Lung (tissue), 12 donors: ENCODE measurements around the gene PSMG2. TPM values are rescaled to one million over a fixed set of nuclear protein-coding genes. Genes with fewer than 3 reads are reported as not detected.

Experiments
- ATAC-seq: fragments of 200-7000 bp; cut with Tn5 transposase; one replicate; pipeline ENCODE4 v1.9.1; 2020; ENCODE audit warnings: moderate number of reproducible peaks; ENCODE audit not compliant: insufficient read depth, low FRiP score
- DNase-seq, 3 donors: peaks; one replicate each; pipeline ENCODE4 v3.0.0-alpha.2; 2013 to 2017
- H3K27ac ChIP-seq, 2 donors: one replicate each; pipeline ENCODE4 v1.5.1; 2013; ENCODE audit warnings: mild to moderate bottlenecking in 2 of 2, moderate library complexity in 2 of 2, control low read depth in 1 of 2, inconsistent platforms in 1 of 2, low read depth in 1 of 2, low read length in 1 of 2
- H3K27me3 ChIP-seq, 3 donors: one replicate each; pipeline ENCODE4 v1.5.1; 2013; ENCODE audit warnings: low read length in 2 of 3; ENCODE audit not compliant: control insufficient read depth in 3 of 3, insufficient read depth in 3 of 3
- H3K36me3 ChIP-seq, 4 donors: one replicate each; pipeline ENCODE4 v1.5.1; 2013; ENCODE audit warnings: low read length in 4 of 4, mild to moderate bottlenecking in 1 of 4, moderate library complexity in 1 of 4; ENCODE audit not compliant: control insufficient read depth in 4 of 4, insufficient read depth in 4 of 4
- H3K4me1 ChIP-seq, 5 donors: one replicate each; pipeline ENCODE4 v1.5.1; 2013; ENCODE audit warnings: low read length in 5 of 5, mild to moderate bottlenecking in 2 of 5, moderate library complexity in 1 of 5; ENCODE audit not compliant: control insufficient read depth in 5 of 5, insufficient read depth in 5 of 5
- H3K4me3 ChIP-seq: one replicate; pipeline ENCODE4 v1.5.1; 2013; ENCODE audit warnings: mild to moderate bottlenecking, control low read depth, moderate library complexity
- H3K9ac ChIP-seq, 2 donors: one replicate each; pipeline ENCODE4 v1.5.1; 2013; ENCODE audit warnings: low read length in 2 of 2, control low read depth in 1 of 2; ENCODE audit not compliant: insufficient read depth in 1 of 2
- H3K9me3 ChIP-seq, 4 donors: one replicate each; pipeline ENCODE4 v1.5.1; 2013; ENCODE audit warnings: low read length in 3 of 4, mild to moderate bottlenecking in 1 of 4, moderate library complexity in 1 of 4; ENCODE audit not compliant: control insufficient read depth in 4 of 4, insufficient read depth in 3 of 4
- WGBS, 2 donors: extraction: QIAGEN DNeasy Blood & Tissue Kit; methylation state at CpG; one replicate each; pipeline ENCODE4 v1.1.7; 2013; 5-methylcytosine and 5-hydroxymethylcytosine counted together
- polyA plus RNA-seq, 2 donors: library from polyadenylated mRNA; stranded (reverse); fragments of 200-250 nt; gene quantifications; one replicate each; pipeline ENCODE4 v1.2.1, GENCODE V29; 2013
- total RNA-seq, 2 donors: library from RNA; depleted of rRNA in 1 of 2; stranded (reverse); fragments of >200 nt in 1 of 2; gene quantifications; one replicate each; pipeline ENCODE4 v1.2.1, GENCODE V29; 2014 to 2021
- TF ChIP-seq, protein P1 (sequence below): IDR thresholded peaks from 2 replicates; pipeline ENCODE4 v1.5.1; 2012; ENCODE audit warnings: mild to moderate bottlenecking; ENCODE audit errors: control extremely low read depth, extremely low read depth
- donor health status: control.
- donor health status: control.
- donor health status: Bipolar disorder and iron deficiency.
- donor health status: healthy.
- donor health status: DM: yes; HTN: yes; CAD: no.

The PSMG2 gene
- total and polyA plus RNA-seq, 4 donors, result 53.3 to 117 (median 61.2) TPM

GRCh38 chr18:12749121-12749520 is 46.3 kb downstream of the PSMG2 start:
- no peak for ATAC-seq
- TF ChIP-seq, protein P1, sequence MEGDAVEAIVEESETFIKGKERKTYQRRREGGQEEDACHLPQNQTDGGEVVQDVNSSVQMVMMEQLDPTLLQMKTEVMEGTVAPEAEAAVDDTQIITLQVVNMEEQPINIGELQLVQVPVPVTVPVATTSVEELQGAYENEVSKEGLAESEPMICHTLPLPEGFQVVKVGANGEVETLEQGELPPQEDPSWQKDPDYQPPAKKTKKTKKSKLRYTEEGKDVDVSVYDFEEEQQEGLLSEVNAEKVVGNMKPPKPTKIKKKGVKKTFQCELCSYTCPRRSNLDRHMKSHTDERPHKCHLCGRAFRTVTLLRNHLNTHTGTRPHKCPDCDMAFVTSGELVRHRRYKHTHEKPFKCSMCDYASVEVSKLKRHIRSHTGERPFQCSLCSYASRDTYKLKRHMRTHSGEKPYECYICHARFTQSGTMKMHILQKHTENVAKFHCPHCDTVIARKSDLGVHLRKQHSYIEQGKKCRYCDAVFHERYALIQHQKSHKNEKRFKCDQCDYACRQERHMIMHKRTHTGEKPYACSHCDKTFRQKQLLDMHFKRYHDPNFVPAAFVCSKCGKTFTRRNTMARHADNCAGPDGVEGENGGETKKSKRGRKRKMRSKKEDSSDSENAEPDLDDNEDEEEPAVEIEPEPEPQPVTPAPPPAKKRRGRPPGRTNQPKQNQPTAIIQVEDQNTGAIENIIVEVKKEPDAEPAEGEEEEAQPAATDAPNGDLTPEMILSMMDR, result no peak
- H3K27me3 ChIP-seq, result no peaks in the 10 kb centered on the region
- no peak overlapping the region for H3K4me3 ChIP-seq
- H3K9ac ChIP-seq, result no peak overlapping the region
- DNase-seq, result no peak
- no peaks in the 10 kb centered on the region for H3K4me1 ChIP-seq
- H3K27ac ChIP-seq, result no peak overlapping the region
- no peaks in the 10 kb centered on the region for H3K9me3 ChIP-seq
- 75 to 85% methylated on average over 13 of the region's 13 CpGs for WGBS, 2 donors
- no peaks in the 10 kb centered on the region for H3K36me3 ChIP-seq

DNA sequence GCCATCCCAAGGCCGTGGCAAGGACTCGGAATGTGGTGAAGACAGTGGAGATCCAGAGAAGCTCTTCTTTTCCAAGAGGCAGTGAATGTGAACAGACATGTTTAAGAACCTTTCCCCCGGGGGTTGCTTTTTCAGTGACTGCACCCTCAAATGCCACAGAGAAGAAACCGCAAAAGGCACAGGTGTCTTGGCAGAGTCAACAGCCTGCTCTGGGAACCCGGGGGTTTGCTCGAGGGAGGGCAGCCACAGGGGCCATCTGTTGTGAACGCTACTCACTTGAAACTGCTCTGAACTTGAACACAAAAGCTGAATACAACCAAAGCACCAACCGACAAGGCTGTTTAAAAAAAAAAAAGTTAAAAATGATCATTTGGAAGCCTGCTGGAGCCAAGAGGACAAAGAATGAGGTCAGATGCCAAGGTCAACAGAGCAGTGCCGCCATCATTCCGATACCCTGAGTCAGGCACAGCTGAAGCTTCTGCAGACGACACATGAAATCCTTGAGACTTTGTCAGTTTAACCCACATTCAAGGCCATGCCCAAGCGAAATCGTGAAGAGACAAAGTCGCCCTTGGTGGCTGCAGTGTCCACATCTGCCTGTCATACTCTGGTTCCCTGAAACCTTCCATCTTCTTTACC is 47.4 kb downstream of the PSMG2 start:
- H3K27me3 ChIP-seq, result no peaks in the 10 kb centered on the region

DNA sequence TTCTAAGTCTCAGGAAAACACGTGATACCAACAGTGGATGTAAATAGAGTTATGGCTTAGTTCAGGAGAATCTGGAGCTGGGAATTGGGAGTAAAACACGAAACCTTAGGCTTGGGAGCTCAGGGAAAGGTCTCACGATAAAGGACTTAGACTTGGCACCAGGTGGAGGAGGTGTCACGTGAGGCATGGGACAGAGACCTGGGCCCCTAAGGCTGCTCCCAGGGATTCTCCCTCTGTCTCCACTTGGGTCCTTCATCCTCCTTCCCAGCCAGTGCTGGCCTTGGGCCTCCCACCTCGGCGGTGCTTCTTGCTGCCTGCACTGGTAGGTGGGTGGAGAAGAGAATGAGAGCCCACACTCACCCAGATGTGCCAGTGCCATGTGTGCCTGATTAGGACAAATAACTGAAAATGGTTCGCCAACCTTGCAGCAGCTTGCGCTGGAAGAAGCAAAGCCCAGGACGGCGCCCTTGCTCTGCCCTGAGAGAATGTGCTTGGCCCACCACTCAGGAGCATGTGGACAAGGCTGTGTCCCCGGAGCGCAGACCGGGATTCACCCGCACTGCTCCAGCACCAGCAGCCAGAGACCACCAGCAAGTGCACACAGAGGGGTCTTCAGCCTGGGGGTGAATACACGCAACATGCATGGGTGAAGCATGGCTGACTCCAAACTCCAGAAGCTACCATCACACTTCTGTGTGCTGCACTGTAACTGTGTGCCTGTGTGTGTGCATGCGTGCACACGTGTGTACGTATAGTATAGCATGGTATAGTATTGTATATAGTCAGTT is 48.1 kb downstream of the PSMG2 start:
- TF ChIP-seq, protein P1, result no peak
- Histone ChIP-seq H3K9ac (no peak overlapping the region), H3K4me1 (no peaks in the 10 kb centered on the region), H3K9me3 (no peaks in the 10 kb centered on the region), H3K27me3 (no peaks in the 10 kb centered on the region), H3K27ac (no peak overlapping the region), H3K4me3 (no peak overlapping the region), H3K36me3 (no peaks in the 10 kb centered on the region)
- DNase-seq, result no peak
- no peak for ATAC-seq
- WGBS, 2 donors, result 93 to 95% methylated on average over 18 of the region's 18 CpGs

More for the DNA sequence above, 47.4 kb downstream of the PSMG2 start:
- 81 to 89% methylated on average over 14 of the region's 14 CpGs for WGBS, 2 donors
- Histone ChIP-seq H3K4me3 (no peak overlapping the region), H3K4me1 (no peaks in the 10 kb centered on the region), H3K9ac (no peak overlapping the region), H3K9me3 (no peaks in the 10 kb centered on the region), H3K36me3 (no peaks in the 10 kb centered on the region), H3K27ac (no peak overlapping the region)
- ATAC-seq, result no peak
- TF ChIP-seq, protein P1, result no peak
- DNase-seq, result no peak
